ENCODE measurements around the gene PCNP. TPM values are rescaled to one million over a fixed set of nuclear protein-coding genes. Genes with fewer than 3 reads are reported as not detected.
"Not testable (repeated sequence)": the region's sequence is repeated elsewhere in the genome, so short reads cannot be mapped to it uniquely, and the experiment has no call there.

The PCNP gene
- total RNA-seq, 2 donors from 2014 or later = 78.9 to 131 TPM

GRCh38 chr3:101536266-101536665 is 37.7 kb upstream of the PCNP start:
- H3K27me3 ChIP-seq (replicated peaks; ENCODE audit: insufficient read depth) = no peaks in the 10 kb centered on the region
- H3K4me1 ChIP-seq (ENCODE audit: control insufficient read depth in 1 of 2, low read depth in 2 of 2) = peaks cover 5 to 19% of the 10 kb centered on the region in 2 donors
- H3K4me3 ChIP-seq = no peak overlapping the region
- no peak overlapping the region for H3K27ac ChIP-seq
- H3K36me3 ChIP-seq = no peaks in the 10 kb centered on the region
- ATAC-seq (ENCODE audit: insufficient number of reproducible peaks, low FRiP score, low read depth) = no peak
- no peaks in the 10 kb centered on the region for H3K9me3 ChIP-seq
- no peak for DNase-seq (ENCODE audit: low spot score)
- TF ChIP-seq CTCF (IDR thresholded peaks at IDR 0.05) = no peak

GRCh38 chr3:101536955-101537354 is 37.0 kb upstream of the PCNP start:
- DNase-seq (ENCODE audit: low spot score); ATAC-seq (ENCODE audit: insufficient number of reproducible peaks, low FRiP score, low read depth); H3K4me3 ChIP-seq; H3K9me3 ChIP-seq; H3K36me3 ChIP-seq; H3K27me3 ChIP-seq (replicated peaks; ENCODE audit: insufficient read depth); H3K27ac ChIP-seq: not testable (repeated sequence)
- H3K4me1 ChIP-seq (ENCODE audit: control insufficient read depth in 1 of 2, low read depth in 2 of 2) = peaks cover 5 to 19% of the 10 kb centered on the region in 2 donors

GRCh38 chr3:101542957-101543356 is 31.0 kb upstream of the PCNP start:
- no peak for DNase-seq (ENCODE audit: low spot score)

GRCh38 chr3:101544161-101544850 is 29.7 kb upstream of the PCNP start:
- DNase-seq (ENCODE audit: low spot score) (no peak), ATAC-seq (ENCODE audit: insufficient number of reproducible peaks, low FRiP score, low read depth) (no peak)
- H3K36me3 ChIP-seq = no peaks in the 10 kb centered on the region
- no peaks in the 10 kb centered on the region for H3K9me3 ChIP-seq
- H3K4me3 ChIP-seq = no peak overlapping the region
- no peak for TF ChIP-seq CTCF (IDR thresholded peaks at IDR 0.05)
- no peak overlapping the region for H3K27ac ChIP-seq
- no peaks in the 10 kb centered on the region for H3K4me1 ChIP-seq (ENCODE audit: control insufficient read depth in 1 of 2, low read depth in 2 of 2)
- no peaks in the 10 kb centered on the region for H3K27me3 ChIP-seq (replicated peaks; ENCODE audit: insufficient read depth)

More at GRCh38 chr3:101542957-101543356, 31.0 kb upstream of the PCNP start:
- no peaks in the 10 kb centered on the region for H3K27me3 ChIP-seq (replicated peaks; ENCODE audit: insufficient read depth)
- H3K27ac ChIP-seq = no peak overlapping the region
- ATAC-seq (ENCODE audit: insufficient number of reproducible peaks, low FRiP score, low read depth) = no peak
- H3K36me3 ChIP-seq = no peaks in the 10 kb centered on the region
- no peak for TF ChIP-seq CTCF (IDR thresholded peaks at IDR 0.05)
- no peaks in the 10 kb centered on the region for H3K9me3 ChIP-seq
- no peaks in the 10 kb centered on the region for H3K4me1 ChIP-seq (ENCODE audit: control insufficient read depth in 1 of 2, low read depth in 2 of 2)
- no peak overlapping the region for H3K4me3 ChIP-seq

- H3K27ac ChIP-seq = no peak overlapping the region
- DNase-seq (ENCODE audit: low spot score) (no peak), ATAC-seq (ENCODE audit: insufficient number of reproducible peaks, low FRiP score, low read depth) (no peak)
- no peak for TF ChIP-seq CTCF (IDR thresholded peaks at IDR 0.05)
- no peak overlapping the region for H3K4me3 ChIP-seq
- no peaks in the 10 kb centered on the region for H3K4me1 ChIP-seq (ENCODE audit: control insufficient read depth in 1 of 2, low read depth in 2 of 2)
- H3K36me3 ChIP-seq = no peaks in the 10 kb centered on the region
- no peaks in the 10 kb centered on the region for H3K27me3 ChIP-seq (replicated peaks; ENCODE audit: insufficient read depth)
- no peaks in the 10 kb centered on the region for H3K9me3 ChIP-seq
Measured at GRCh38 chr3:101548527-101549105, 25.4 kb upstream of the PCNP start.

Measured in thoracic aorta (tissue), 2 donors.